GM06990 (cell line): ENCODE measurements around the gene COL23A1.

Source experiments
- DNase-seq: peaks from one replicate; pipeline ENCODE4 v3.0.0-alpha.2; 2011; ENCODE audit not compliant: insufficient read length; ENCODE audit errors: extremely low read depth
- H3K27me3 ChIP-seq: replicated peaks from 2 replicates; pipeline ENCODE4 v1.6.0; 2011; ENCODE audit warnings: low read length; ENCODE audit not compliant: control insufficient read depth, insufficient read depth
- H3K36me3 ChIP-seq: 2 replicates; pipeline ENCODE4 v1.5.1; 2011; ENCODE audit warnings: low read length; ENCODE audit not compliant: control insufficient read depth, insufficient read depth
- H3K4me3 ChIP-seq: replicated peaks from 2 replicates; pipeline ENCODE4 v1.5.1; 2011; ENCODE audit warnings: low read depth, mild to moderate bottlenecking, control low read depth, low read length
- CTCF ChIP-seq: IDR thresholded peaks from 2 replicates; pipeline ENCODE4 v1.5.1; 2011; ENCODE audit warnings: low read length, control low read depth, mild to moderate bottlenecking, inconsistent platforms; ENCODE audit not compliant: insufficient read depth, poor library complexity, severe bottlenecking

COL23A1 gene

GRCh38 chr5:178223196-178223773 is 366.9 kb downstream of the COL23A1 start:
- DNase-seq = no peak
- Histone ChIP-seq H3K4me3 (no peak overlapping the region), H3K27me3 (no peaks in the 10 kb centered on the region), H3K36me3 (peaks cover 29% of the 10 kb centered on the region)
- TF ChIP-seq CTCF = no peak

GRCh38 chr5:178222292-178222691 is 367.9 kb downstream of the COL23A1 start:
- no peak for TF ChIP-seq CTCF
- no peak for DNase-seq
- H3K36me3 ChIP-seq = peaks cover 23% of the 10 kb centered on the region

GRCh38 chr5:178221853-178222252 is 368.3 kb downstream of the COL23A1 start:
- peaks cover 21% of the 10 kb centered on the region for H3K36me3 ChIP-seq
- H3K27me3 ChIP-seq = no peaks in the 10 kb centered on the region
- TF ChIP-seq CTCF = no peak

More at GRCh38 chr5:178222292-178222691, 367.9 kb downstream of the COL23A1 start:
- no peak overlapping the region for H3K4me3 ChIP-seq
- H3K27me3 ChIP-seq = no peaks in the 10 kb centered on the region

GRCh38 chr5:178221282-178221681 is 368.9 kb downstream of the COL23A1 start:
- no peak for TF ChIP-seq CTCF
- H3K4me3 ChIP-seq = no peak overlapping the region
- peaks cover 23% of the 10 kb centered on the region for H3K36me3 ChIP-seq
- DNase-seq = no peak
- H3K27me3 ChIP-seq = no peaks in the 10 kb centered on the region

More at GRCh38 chr5:178221853-178222252, 368.3 kb downstream of the COL23A1 start:
- DNase-seq = no peak
- no peak overlapping the region for H3K4me3 ChIP-seq

GRCh38 chr5:178218827-178219226 is 371.4 kb downstream of the COL23A1 start:
- no peak for TF ChIP-seq CTCF
- Histone ChIP-seq H3K27me3 (no peaks in the 10 kb centered on the region), H3K4me3 (no peak overlapping the region), H3K36me3 (peaks cover 19% of the 10 kb centered on the region)
- no peak for DNase-seq
